Osteocyte (in vitro differentiated cells): Measurements from ENCODE around the gene IQSEC1. TPM values are rescaled to one million over a fixed set of nuclear protein-coding genes. Genes with fewer than 3 reads are reported as not detected.

Source experiments
- DNase-seq: peaks from one replicate; pipeline ENCODE4 v3.0.0; 2021; ENCODE audit warnings: mixed read lengths; ENCODE audit not compliant: unreplicated experiment; ENCODE audit errors: extremely low spot score
- H3K27ac Mint-ChIP-seq: one replicate; pipeline ENCODE4 v1.8.0; 2021; ENCODE audit warnings: mild to moderate bottlenecking, mixed read lengths; ENCODE audit not compliant: unreplicated experiment
- H3K27me3 Mint-ChIP-seq: one replicate; pipeline ENCODE4 v1.8.0; 2021; ENCODE audit warnings: mixed read lengths; ENCODE audit not compliant: unreplicated experiment
- H3K36me3 Mint-ChIP-seq: one replicate; pipeline ENCODE4 v1.8.0; 2021; ENCODE audit warnings: mixed read lengths; ENCODE audit not compliant: unreplicated experiment
- H3K4me1 Mint-ChIP-seq: one replicate; pipeline ENCODE4 v1.8.0; 2021; ENCODE audit warnings: mixed read lengths; ENCODE audit not compliant: unreplicated experiment
- H3K4me3 Mint-ChIP-seq: one replicate; pipeline ENCODE4 v1.8.0; 2021; ENCODE audit warnings: mild to moderate bottlenecking, moderate library complexity, mixed read lengths; ENCODE audit not compliant: unreplicated experiment
- H3K9me3 Mint-ChIP-seq: one replicate; pipeline ENCODE4 v1.8.0; 2021; ENCODE audit warnings: mixed read lengths; ENCODE audit not compliant: unreplicated experiment
- CTCF ChIP-seq: fragments of 200-600 bp; sonication (generic); IDR thresholded peaks from 2 replicates; pipeline ENCODE4 v1.5.0; 2021; ENCODE audit warnings: antibody characterized with exemption, mild to moderate bottlenecking, moderate library complexity
- total RNA-seq: library from RNA; stranded (reverse); gene quantifications from 2 replicates; pipeline ENCODE4 v1.2.1, GENCODE V29; 2021

IQSEC1 gene
- total RNA-seq, 1 donor from 2014 or later: 37.9 TPM

GRCh38 chr3:12946251-12946648 is 127.0 kb downstream of the IQSEC1 start:
- Mint-ChIP-seq H3K36me3 (no peaks in the 10 kb centered on the region), H3K27me3 (no peaks in the 10 kb centered on the region), H3K9me3 (no peaks in the 10 kb centered on the region), H3K27ac (no peak overlapping the region), H3K4me3 (no peak overlapping the region), H3K4me1 (peaks cover 50% of the 10 kb centered on the region)
- TF ChIP-seq CTCF: no peak
- no peak for DNase-seq

DNA sequence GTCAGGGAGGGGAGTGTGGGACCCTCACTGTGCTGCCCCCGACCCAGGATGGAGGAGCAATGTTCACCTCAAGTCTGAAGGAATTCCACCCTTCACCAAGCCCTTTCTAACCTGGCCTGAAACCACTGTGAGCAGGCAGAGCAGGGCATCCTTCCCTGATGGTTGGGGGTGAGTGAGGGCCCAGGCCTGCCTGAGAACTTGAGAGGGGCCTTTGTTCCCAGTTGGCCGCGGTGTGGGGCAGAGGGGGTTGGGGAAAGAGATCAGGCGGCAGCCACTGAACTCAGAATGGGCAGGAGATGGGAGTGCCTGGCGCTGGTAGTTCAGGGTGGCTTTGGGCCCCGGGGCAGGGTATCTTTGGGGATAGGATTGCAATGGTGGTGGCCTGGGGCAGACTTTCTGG is 128.4 kb downstream of the IQSEC1 start:
- Mint-ChIP-seq H3K4me3 (no peak overlapping the region), H3K36me3 (no peaks in the 10 kb centered on the region), H3K4me1 (peaks cover 47% of the 10 kb centered on the region), H3K9me3 (no peaks in the 10 kb centered on the region), H3K27me3 (no peaks in the 10 kb centered on the region), H3K27ac (no peak overlapping the region)
- no peak for TF ChIP-seq CTCF
- no peak for DNase-seq

- Mint-ChIP-seq H3K27ac (no peak overlapping the region), H3K9me3 (no peaks in the 10 kb centered on the region)
Observed at GRCh38 chr3:12944413-12944812, 128.8 kb downstream of the IQSEC1 start.

GRCh38 chr3:12943124-12944021 is 129.9 kb downstream of the IQSEC1 start:
- H3K27me3 Mint-ChIP-seq: no peaks in the 10 kb centered on the region
- peaks cover 35% of the 10 kb centered on the region for H3K4me1 Mint-ChIP-seq
- H3K36me3 Mint-ChIP-seq: peaks cover 3% of the 10 kb centered on the region
- H3K4me3 Mint-ChIP-seq: no peak overlapping the region
- no peak for DNase-seq
- H3K9me3 Mint-ChIP-seq: no peaks in the 10 kb centered on the region
- TF ChIP-seq CTCF: no peak
- no peak overlapping the region for H3K27ac Mint-ChIP-seq

More at GRCh38 chr3:12944413-12944812, 128.8 kb downstream of the IQSEC1 start:
- Mint-ChIP-seq H3K4me3 (no peak overlapping the region), H3K27me3 (no peaks in the 10 kb centered on the region), H3K36me3 (no peaks in the 10 kb centered on the region), H3K4me1 (peaks cover 46% of the 10 kb centered on the region)
- no peak for TF ChIP-seq CTCF
- DNase-seq: no peak

GRCh38 chr3:12941495-12942023 is 131.7 kb downstream of the IQSEC1 start:
- no peak for DNase-seq
- Mint-ChIP-seq H3K4me3 (no peak overlapping the region), H3K9me3 (no peaks in the 10 kb centered on the region), H3K4me1 (peaks cover 19% of the 10 kb centered on the region), H3K27ac (no peak overlapping the region), H3K36me3 (peaks cover 3% of the 10 kb centered on the region), H3K27me3 (no peaks in the 10 kb centered on the region)
- TF ChIP-seq CTCF: no peak
